ENCODE measurements around the gene M1AP. TPM values are rescaled to one million over a fixed set of nuclear protein-coding genes. Genes with fewer than 3 reads are reported as not detected.
A peak's percentile ranks its signal among the peaks of the same experiment; 100 is the strongest.

Gene M1AP
- total and polyA plus RNA-seq, 2 donors (not counting 1 experiment from before 2014, with no cell fraction given): not detected

DNA sequence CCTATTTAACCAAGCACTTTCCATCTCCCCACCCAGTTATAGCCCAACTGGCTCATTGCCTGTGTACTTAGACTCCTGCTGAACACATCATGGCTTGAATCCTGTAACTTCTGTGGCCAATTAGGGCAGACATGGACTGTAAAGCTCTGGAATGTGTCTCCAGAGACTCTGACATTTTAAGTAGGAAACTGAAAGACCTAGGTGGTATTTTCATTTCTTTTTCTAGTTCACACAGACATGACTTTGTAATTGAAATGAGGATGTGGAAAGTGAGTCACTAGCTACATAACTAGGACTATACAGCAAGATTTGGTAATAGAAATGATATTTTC, 81.4 kb downstream of the M1AP start:
- H3K4me3 ChIP-seq (replicated peaks in 1 of 4; ENCODE audit: control extremely low read depth in 1 of 4, insufficient read depth in 1 of 4, low read depth in 3 of 4, low read length in 4 of 4): no peak overlapping the region
- TF ChIP-seq EZH2 (IDR thresholded peaks at IDR 0.05; ENCODE audit: low read length, missing control alignments): no peak
- TF ChIP-seq, protein P1, sequence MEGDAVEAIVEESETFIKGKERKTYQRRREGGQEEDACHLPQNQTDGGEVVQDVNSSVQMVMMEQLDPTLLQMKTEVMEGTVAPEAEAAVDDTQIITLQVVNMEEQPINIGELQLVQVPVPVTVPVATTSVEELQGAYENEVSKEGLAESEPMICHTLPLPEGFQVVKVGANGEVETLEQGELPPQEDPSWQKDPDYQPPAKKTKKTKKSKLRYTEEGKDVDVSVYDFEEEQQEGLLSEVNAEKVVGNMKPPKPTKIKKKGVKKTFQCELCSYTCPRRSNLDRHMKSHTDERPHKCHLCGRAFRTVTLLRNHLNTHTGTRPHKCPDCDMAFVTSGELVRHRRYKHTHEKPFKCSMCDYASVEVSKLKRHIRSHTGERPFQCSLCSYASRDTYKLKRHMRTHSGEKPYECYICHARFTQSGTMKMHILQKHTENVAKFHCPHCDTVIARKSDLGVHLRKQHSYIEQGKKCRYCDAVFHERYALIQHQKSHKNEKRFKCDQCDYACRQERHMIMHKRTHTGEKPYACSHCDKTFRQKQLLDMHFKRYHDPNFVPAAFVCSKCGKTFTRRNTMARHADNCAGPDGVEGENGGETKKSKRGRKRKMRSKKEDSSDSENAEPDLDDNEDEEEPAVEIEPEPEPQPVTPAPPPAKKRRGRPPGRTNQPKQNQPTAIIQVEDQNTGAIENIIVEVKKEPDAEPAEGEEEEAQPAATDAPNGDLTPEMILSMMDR (conservative IDR thresholded peaks at IDR 0.05 in 1 of 2, IDR thresholded peaks at IDR 0.05 in 1 of 2; ENCODE audit: low read depth in 1 of 2, low read length in 2 of 2): no peak
- no peak overlapping the region for H2AFZ ChIP-seq (ENCODE audit: low read length)
- peak in 1 of 2 donors; percentile 94 for DNase-seq (ENCODE audit: low read depth in 2 of 2)
- no peak overlapping the region for H3K9ac ChIP-seq (ENCODE audit: insufficient read depth, low read length)
- H3K4me2 ChIP-seq (ENCODE audit: extremely low read depth, insufficient read depth, low read length): no peak overlapping the region
- no peaks in the 10 kb centered on the region for H4K20me1 ChIP-seq (ENCODE audit: control insufficient read depth, extremely low read depth, insufficient read depth, low read length)
- no peak overlapping the region for H3K27ac ChIP-seq (ENCODE audit: insufficient read depth, low read length)
- no peaks in the 10 kb centered on the region for H3K27me3 ChIP-seq (ENCODE audit: control insufficient read depth, insufficient read depth, low read length)
- no peaks in the 10 kb centered on the region for H3K36me3 ChIP-seq (ENCODE audit: control insufficient read depth, insufficient read depth, low read length)
- H3K79me2 ChIP-seq (ENCODE audit: control insufficient read depth, insufficient read depth, low read length): no peaks in the 10 kb centered on the region
- H3K9me3 ChIP-seq (ENCODE audit: control insufficient read depth, insufficient read depth, low read depth, low read length): no peaks in the 10 kb centered on the region
- H3K4me1 ChIP-seq (ENCODE audit: control insufficient read depth, extremely low read depth, insufficient read depth, low read length): peaks cover 21% of the 10 kb centered on the region

- H3K27me3 ChIP-seq (ENCODE audit: control insufficient read depth, insufficient read depth, low read length): no peaks in the 10 kb centered on the region
- no peaks in the 10 kb centered on the region for H4K20me1 ChIP-seq (ENCODE audit: control insufficient read depth, extremely low read depth, insufficient read depth, low read length)
- H3K9me3 ChIP-seq (ENCODE audit: control insufficient read depth, insufficient read depth, low read depth, low read length): no peaks in the 10 kb centered on the region
- peak overlapping the region; percentile 28 for H3K27ac ChIP-seq (ENCODE audit: insufficient read depth, low read length)
- H3K9ac ChIP-seq (ENCODE audit: insufficient read depth, low read length): no peak overlapping the region
- no peak overlapping the region for H2AFZ ChIP-seq (ENCODE audit: low read length)
- H3K4me2 ChIP-seq (ENCODE audit: extremely low read depth, insufficient read depth, low read length): no peak overlapping the region
- no peak overlapping the region for H3K4me3 ChIP-seq (replicated peaks in 1 of 4; ENCODE audit: control extremely low read depth in 1 of 4, insufficient read depth in 1 of 4, low read depth in 3 of 4, low read length in 4 of 4)
- peaks cover 21% of the 10 kb centered on the region for H3K4me1 ChIP-seq (ENCODE audit: control insufficient read depth, extremely low read depth, insufficient read depth, low read length)
- no peak for TF ChIP-seq EZH2 (IDR thresholded peaks at IDR 0.05; ENCODE audit: low read length, missing control alignments)
- TF ChIP-seq, protein P1 (conservative IDR thresholded peaks at IDR 0.05 in 1 of 2, IDR thresholded peaks at IDR 0.05 in 1 of 2; ENCODE audit: low read depth in 1 of 2, low read length in 2 of 2): no peak
- no peaks in the 10 kb centered on the region for H3K79me2 ChIP-seq (ENCODE audit: control insufficient read depth, insufficient read depth, low read length)
- DNase-seq (ENCODE audit: low read depth in 2 of 2): no peak
- H3K36me3 ChIP-seq (ENCODE audit: control insufficient read depth, insufficient read depth, low read length): no peaks in the 10 kb centered on the region
Observed at GRCh38 chr2:74566076-74566753, 81.9 kb downstream of the M1AP start.

GRCh38 chr2:74564222-74564621, 83.9 kb downstream of the M1AP start:
- Histone ChIP-seq H3K4me1 (ENCODE audit: control insufficient read depth, extremely low read depth, insufficient read depth, low read length) (peaks cover 21% of the 10 kb centered on the region), H4K20me1 (ENCODE audit: control insufficient read depth, extremely low read depth, insufficient read depth, low read length) (no peaks in the 10 kb centered on the region), H2AFZ (ENCODE audit: low read length) (no peak overlapping the region), H3K4me2 (ENCODE audit: extremely low read depth, insufficient read depth, low read length) (no peak overlapping the region), H3K9me3 (ENCODE audit: control insufficient read depth, insufficient read depth, low read depth, low read length) (no peaks in the 10 kb centered on the region), H3K4me3 (replicated peaks in 1 of 4; ENCODE audit: control extremely low read depth in 1 of 4, insufficient read depth in 1 of 4, low read depth in 3 of 4, low read length in 4 of 4) (no peak overlapping the region), H3K79me2 (ENCODE audit: control insufficient read depth, insufficient read depth, low read length) (no peaks in the 10 kb centered on the region), H3K9ac (ENCODE audit: insufficient read depth, low read length) (no peak overlapping the region), H3K36me3 (ENCODE audit: control insufficient read depth, insufficient read depth, low read length) (no peaks in the 10 kb centered on the region), H3K27ac (ENCODE audit: insufficient read depth, low read length) (no peak overlapping the region), H3K27me3 (ENCODE audit: control insufficient read depth, insufficient read depth, low read length) (no peaks in the 10 kb centered on the region)
- TF ChIP-seq, protein P1 (conservative IDR thresholded peaks at IDR 0.05 in 1 of 2, IDR thresholded peaks at IDR 0.05 in 1 of 2; ENCODE audit: low read depth in 1 of 2, low read length in 2 of 2): no peak
- no peak for TF ChIP-seq EZH2 (IDR thresholded peaks at IDR 0.05; ENCODE audit: low read length, missing control alignments)
- peak in 1 of 2 donors; percentile 95 for DNase-seq (ENCODE audit: low read depth in 2 of 2)

Measured in fibroblast of lung (primary cell).